HCT116 (cell line): ENCODE data around the gene PABPC3. TPM values are rescaled to one million over a fixed set of nuclear protein-coding genes. Genes with fewer than 3 reads are reported as not detected.

Source experiments
- ATAC-seq: fragments of 200-7000 bp; cut with Tn5 transposase; 2 replicates; pipeline ENCODE4 v1.9.1; 2020; ENCODE audit warnings: mild to moderate bottlenecking, moderate library complexity
- BruUV-seq: library from RNA; stranded (reverse); fragments of 400-500 nt; replicated peaks from 2 replicates; lab custom pipeline; 2021; lab: Mats Ljungman, UMichigan
- CTCF ChIA-PET: fragments of 300-600 bp; sonication (Branson Sonifier 250); formaldehyde crosslinking; loops from one replicate; lab custom pipeline; 2021; ENCODE audit warnings: antibody characterized with exemption; lab: Charles Lee
- POLR2A ChIA-PET: fragments of 300-600, 350-600 bp; sonication (Branson Sonifier 250); formaldehyde crosslinking; loops from one replicate; lab custom pipeline; 2021; ENCODE audit warnings: antibody characterized with exemption; lab: Charles Lee
- RAD21 ChIA-PET, 2 experiments: fragments of 300-600 bp; sonication (Branson Sonifier 250); formaldehyde crosslinking; loops; one replicate each; lab custom pipeline; 2023; ENCODE audit warnings: low total read pairs in 2 of 2; ENCODE audit not compliant: uncharacterized antibody in 2 of 2, unreplicated experiment in 2 of 2, low non-redundant PET in 1 of 2; lab: Charles Lee
- DNase-seq: peaks from one replicate; pipeline ENCODE4 v3.0.0-alpha.2; 2010; ENCODE audit warnings: low read depth, low spot score
- H2AFZ ChIP-seq: fragments of 200-600 bp; shearing (Covaris generic), sonication (generic); 2 replicates; pipeline ENCODE4 v1.6.1; 2017; ENCODE audit warnings: low read depth, mixed run types, mixed read lengths, antibody characterized with exemption, low read length; ENCODE audit not compliant: poor library complexity, severe bottlenecking
- H3K27ac ChIP-seq: 2 replicates; pipeline ENCODE4 v1.5.1; 2012; ENCODE audit warnings: low read depth, low read length
- H3K27me3 ChIP-seq: fragments of 200-600 bp; sonication (generic); 2 replicates; pipeline ENCODE4 v1.6.1; 2016; ENCODE audit warnings: mixed run types, low read length, mixed read lengths; ENCODE audit not compliant: insufficient read depth
- H3K36me3 ChIP-seq, 2 experiments: fragments of 200-500 bp in 1 of 2; fragments of 200-600 bp in 1 of 2; sonication (Bioruptor generic) in 1 of 2; sonication (generic) in 1 of 2; 2 replicates each; pipeline versions ENCODE4 v1.5.1 to v1.6.1; 2014 to 2016; ENCODE audit warnings: low read length in 2 of 2, inconsistent platforms in 1 of 2, mixed read lengths in 1 of 2, mixed run types in 1 of 2; ENCODE audit not compliant: insufficient read depth in 2 of 2, control insufficient read depth in 1 of 2
- H3K4me1 ChIP-seq, 2 experiments: fragments of 200-600 bp in 1 of 2; sonication (generic) in 1 of 2; 2 replicates each; pipeline versions ENCODE4 v1.5.1 to v1.6.1; 2012 to 2017; ENCODE audit warnings: low read length in 2 of 2, inconsistent platforms in 1 of 2, mild to moderate bottlenecking in 1 of 2, mixed read lengths in 1 of 2, mixed run types in 1 of 2, moderate library complexity in 1 of 2; ENCODE audit not compliant: insufficient read depth in 2 of 2, control insufficient read depth in 1 of 2
- H3K4me2 ChIP-seq: fragments of 200-600 bp; sonication (generic); 2 replicates; pipeline ENCODE4 v1.6.1; 2017; ENCODE audit warnings: mixed run types, low read length, mixed read lengths
- H3K4me3 ChIP-seq, 2 experiments: fragments of 200-600 bp in 1 of 2; sonication (generic) in 1 of 2; replicated peaks in 1 of 2; 2 replicates each; pipeline ENCODE4 v1.5.1; 2011 to 2016; ENCODE audit warnings: low read length in 2 of 2, control low read depth in 1 of 2, low read depth in 1 of 2, mild to moderate bottlenecking in 1 of 2, mixed read lengths in 1 of 2, mixed run types in 1 of 2
- H3K79me2 ChIP-seq: fragments of 200-600 bp; sonication (generic); 2 replicates; pipeline ENCODE4 v1.6.1; 2017; ENCODE audit warnings: mild to moderate bottlenecking, mixed run types, low read length, moderate library complexity, mixed read lengths; ENCODE audit not compliant: insufficient read depth
- H3K9ac ChIP-seq: fragments of 200-600 bp; sonication (generic); 2 replicates; pipeline ENCODE4 v1.6.1; 2016; ENCODE audit warnings: low read length, mixed read lengths
- H3K9me2 ChIP-seq: fragments of 200-600 bp; sonication (generic), shearing (Covaris generic); 2 replicates; pipeline ENCODE4 v1.6.1; 2017; ENCODE audit warnings: mixed run types, mild to moderate bottlenecking, moderate library complexity; ENCODE audit not compliant: insufficient read depth
- H3K9me3 ChIP-seq, 2 experiments: fragments of 200-500 bp in 1 of 2; fragments of 200-600 bp in 1 of 2; sonication (Bioruptor generic) in 1 of 2; sonication (generic) in 1 of 2; 2 replicates each; pipeline ENCODE4 v1.6.1; 2014 to 2017; ENCODE audit warnings: low read length in 2 of 2, mixed read lengths in 2 of 2, inconsistent platforms in 1 of 2, low read depth in 1 of 2, mild to moderate bottlenecking in 1 of 2, mixed run types in 1 of 2, moderate library complexity in 1 of 2; ENCODE audit not compliant: control insufficient read depth in 1 of 2, insufficient read depth in 1 of 2
- H4K20me1 ChIP-seq: fragments of 200-600 bp; sonication (generic), shearing (Covaris generic); 2 replicates; pipeline ENCODE4 v1.6.1; 2017; ENCODE audit warnings: mixed run types, mild to moderate bottlenecking, moderate library complexity; ENCODE audit not compliant: insufficient read depth
- CEBPB ChIP-seq: IDR thresholded peaks from 2 replicates; pipeline ENCODE4 v1.6.1; 2012; ENCODE audit warnings: low read depth
- EGR1 ChIP-seq: IDR thresholded peaks from 2 replicates; pipeline ENCODE4 v1.6.1; 2012; ENCODE audit warnings: low read depth
- ELF1 ChIP-seq: IDR thresholded peaks from 2 replicates; pipeline ENCODE4 v1.6.1; 2012; ENCODE audit warnings: low read depth, borderline replicate concordance
- EZH2 ChIP-seq: fragments of 200-600 bp; sonication (generic); IDR thresholded peaks from 2 replicates; pipeline ENCODE4 v1.6.1; 2017; ENCODE audit warnings: antibody characterized with exemption, mixed run types
- POLR2A ChIP-seq: IDR thresholded peaks from 2 replicates; pipeline ENCODE4 v1.7.0; 2011; ENCODE audit warnings: borderline replicate concordance; ENCODE audit not compliant: insufficient read depth, insufficient read length; ENCODE audit errors: extremely low read depth
- RAD21 ChIP-seq: IDR thresholded peaks from 2 replicates; pipeline ENCODE4 v1.6.1; 2012; ENCODE audit warnings: low read depth, mild to moderate bottlenecking
- SIN3A ChIP-seq: IDR thresholded peaks from 2 replicates; pipeline ENCODE4 v1.6.1; 2012; ENCODE audit warnings: low read depth
- TCF7L2 ChIP-seq: IDR thresholded peaks from 2 replicates; pipeline ENCODE4 v1.7.0; 2011; ENCODE audit warnings: borderline replicate concordance, inconsistent platforms; ENCODE audit not compliant: insufficient read depth, insufficient read length; ENCODE audit errors: extremely low read depth
- YY1 ChIP-seq: IDR thresholded peaks from 2 replicates; pipeline ENCODE4 v1.6.1; 2011; ENCODE audit warnings: low read length, low read depth, moderate library complexity, mild to moderate bottlenecking; ENCODE audit not compliant: insufficient replicate concordance; ENCODE audit errors: extremely low read depth
- ZFX ChIP-seq: fragments of 450-650 bp; IDR thresholded peaks from 2 replicates; pipeline ENCODE4 v1.6.1; 2017
- intact Hi-C: fragments of 100-400 bp; cut with micrococcal nuclease; formaldehyde crosslinking; loops from 2 replicates; pipeline ENCODE4 v1.10.0; 2022
- total RNA-seq: library from RNA; stranded (reverse); gene quantifications from one replicate; pipeline ENCODE4 v1.2.1, GENCODE V29; 2021; ENCODE audit not compliant: unreplicated experiment
- TF ChIP-seq, protein P1 (sequence below): IDR thresholded peaks from 2 replicates; pipeline ENCODE4 v1.6.1; 2012; ENCODE audit warnings: low read depth
- TF ChIP-seq, protein P2 (sequence below), 3 experiments: fragments of 200-600 bp in 1 of 3; sonication (generic) in 1 of 3; IDR thresholded peaks in 2 of 3; conservative IDR thresholded peaks in 1 of 3; 2 replicates each; pipeline ENCODE4 v1.5.1; 2012 to 2017; ENCODE audit warnings: low read depth in 2 of 3, low read length in 2 of 3, antibody characterized with exemption in 1 of 3, borderline replicate concordance in 1 of 3, control low read depth in 1 of 3, mild to moderate bottlenecking in 1 of 3, mixed read lengths in 1 of 3, mixed run types in 1 of 3, moderate library complexity in 1 of 3; ENCODE audit not compliant: insufficient read depth in 1 of 3
- TF ChIP-seq, protein P3 (sequence below): IDR thresholded peaks from 2 replicates; pipeline ENCODE4 v1.6.1; 2012
- TF ChIP-seq, protein P4 (sequence below): IDR thresholded peaks from 2 replicates; pipeline ENCODE4 v1.6.1; 2011; ENCODE audit warnings: mild to moderate bottlenecking, low read length, moderate library complexity; ENCODE audit not compliant: insufficient replicate concordance; ENCODE audit errors: extremely low read depth
- TF ChIP-seq, protein P5 (sequence below): IDR thresholded peaks from 2 replicates; pipeline ENCODE4 v1.6.1; 2012

PABPC3 gene
- total RNA-seq, 1 experiment from 2014 or later: 0.59 TPM

DNA sequence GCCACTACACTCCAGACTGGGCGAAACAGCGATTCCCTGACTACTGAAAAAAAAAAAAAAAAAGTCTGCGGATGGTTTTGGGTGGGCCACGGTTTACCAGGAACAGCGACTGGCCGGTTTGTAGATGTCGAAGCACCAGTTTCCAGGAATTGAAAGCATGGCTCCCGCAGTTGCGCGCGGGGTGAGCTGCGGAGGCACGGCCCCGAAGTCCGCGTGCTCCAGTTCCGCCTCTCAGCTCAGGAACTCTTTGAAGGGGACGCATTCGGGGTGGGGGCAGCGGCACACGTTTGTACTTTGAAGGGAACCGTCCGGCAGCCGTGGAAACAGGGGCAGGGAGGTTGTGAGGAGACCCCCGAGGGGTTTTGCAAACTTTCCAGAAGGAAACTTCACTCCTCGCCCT is 27.1 kb upstream of the PABPC3 start:
- DNase-seq: no peak
- intact Hi-C loops: no loop called here
- no peaks in the 10 kb centered on the region for H4K20me1 ChIP-seq
- H3K9me2 ChIP-seq: no peaks in the 10 kb centered on the region
- no peak overlapping the region for H2AFZ ChIP-seq
- no peak overlapping the region for H3K27ac ChIP-seq
- H3K36me3 ChIP-seq: no peaks in the 10 kb centered on the region
- no peaks in the 10 kb centered on the region for H3K27me3 ChIP-seq
- H3K4me1 ChIP-seq: no peaks in the 10 kb centered on the region
- H3K9me3 ChIP-seq: no peaks in the 10 kb centered on the region
- TF ChIP-seq CEBPB (no peak), EGR1 (no peak), YY1 (no peak), ZFX (no peak), EZH2 (no peak), TCF7L2 (no peak), SIN3A (no peak), ELF1 (no peak), RAD21 (no peak), POLR2A (no peak)
- TF ChIP-seq, protein P1, sequence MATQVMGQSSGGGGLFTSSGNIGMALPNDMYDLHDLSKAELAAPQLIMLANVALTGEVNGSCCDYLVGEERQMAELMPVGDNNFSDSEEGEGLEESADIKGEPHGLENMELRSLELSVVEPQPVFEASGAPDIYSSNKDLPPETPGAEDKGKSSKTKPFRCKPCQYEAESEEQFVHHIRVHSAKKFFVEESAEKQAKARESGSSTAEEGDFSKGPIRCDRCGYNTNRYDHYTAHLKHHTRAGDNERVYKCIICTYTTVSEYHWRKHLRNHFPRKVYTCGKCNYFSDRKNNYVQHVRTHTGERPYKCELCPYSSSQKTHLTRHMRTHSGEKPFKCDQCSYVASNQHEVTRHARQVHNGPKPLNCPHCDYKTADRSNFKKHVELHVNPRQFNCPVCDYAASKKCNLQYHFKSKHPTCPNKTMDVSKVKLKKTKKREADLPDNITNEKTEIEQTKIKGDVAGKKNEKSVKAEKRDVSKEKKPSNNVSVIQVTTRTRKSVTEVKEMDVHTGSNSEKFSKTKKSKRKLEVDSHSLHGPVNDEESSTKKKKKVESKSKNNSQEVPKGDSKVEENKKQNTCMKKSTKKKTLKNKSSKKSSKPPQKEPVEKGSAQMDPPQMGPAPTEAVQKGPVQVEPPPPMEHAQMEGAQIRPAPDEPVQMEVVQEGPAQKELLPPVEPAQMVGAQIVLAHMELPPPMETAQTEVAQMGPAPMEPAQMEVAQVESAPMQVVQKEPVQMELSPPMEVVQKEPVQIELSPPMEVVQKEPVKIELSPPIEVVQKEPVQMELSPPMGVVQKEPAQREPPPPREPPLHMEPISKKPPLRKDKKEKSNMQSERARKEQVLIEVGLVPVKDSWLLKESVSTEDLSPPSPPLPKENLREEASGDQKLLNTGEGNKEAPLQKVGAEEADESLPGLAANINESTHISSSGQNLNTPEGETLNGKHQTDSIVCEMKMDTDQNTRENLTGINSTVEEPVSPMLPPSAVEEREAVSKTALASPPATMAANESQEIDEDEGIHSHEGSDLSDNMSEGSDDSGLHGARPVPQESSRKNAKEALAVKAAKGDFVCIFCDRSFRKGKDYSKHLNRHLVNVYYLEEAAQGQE: no peak
- TF ChIP-seq, protein P2, sequence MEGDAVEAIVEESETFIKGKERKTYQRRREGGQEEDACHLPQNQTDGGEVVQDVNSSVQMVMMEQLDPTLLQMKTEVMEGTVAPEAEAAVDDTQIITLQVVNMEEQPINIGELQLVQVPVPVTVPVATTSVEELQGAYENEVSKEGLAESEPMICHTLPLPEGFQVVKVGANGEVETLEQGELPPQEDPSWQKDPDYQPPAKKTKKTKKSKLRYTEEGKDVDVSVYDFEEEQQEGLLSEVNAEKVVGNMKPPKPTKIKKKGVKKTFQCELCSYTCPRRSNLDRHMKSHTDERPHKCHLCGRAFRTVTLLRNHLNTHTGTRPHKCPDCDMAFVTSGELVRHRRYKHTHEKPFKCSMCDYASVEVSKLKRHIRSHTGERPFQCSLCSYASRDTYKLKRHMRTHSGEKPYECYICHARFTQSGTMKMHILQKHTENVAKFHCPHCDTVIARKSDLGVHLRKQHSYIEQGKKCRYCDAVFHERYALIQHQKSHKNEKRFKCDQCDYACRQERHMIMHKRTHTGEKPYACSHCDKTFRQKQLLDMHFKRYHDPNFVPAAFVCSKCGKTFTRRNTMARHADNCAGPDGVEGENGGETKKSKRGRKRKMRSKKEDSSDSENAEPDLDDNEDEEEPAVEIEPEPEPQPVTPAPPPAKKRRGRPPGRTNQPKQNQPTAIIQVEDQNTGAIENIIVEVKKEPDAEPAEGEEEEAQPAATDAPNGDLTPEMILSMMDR (IDR thresholded peaks at IDR 0.05 in 2 of 3, conservative IDR thresholded peaks at IDR 0.05 in 1 of 3; ENCODE audit: borderline replicate concordance in 1 of 3, insufficient read depth in 1 of 3, low read depth in 2 of 3, low read length in 2 of 3): no peak
- TF ChIP-seq, protein P3, sequence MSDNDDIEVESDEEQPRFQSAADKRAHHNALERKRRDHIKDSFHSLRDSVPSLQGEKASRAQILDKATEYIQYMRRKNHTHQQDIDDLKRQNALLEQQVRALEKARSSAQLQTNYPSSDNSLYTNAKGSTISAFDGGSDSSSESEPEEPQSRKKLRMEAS: no peak
- TF ChIP-seq, protein P4, sequence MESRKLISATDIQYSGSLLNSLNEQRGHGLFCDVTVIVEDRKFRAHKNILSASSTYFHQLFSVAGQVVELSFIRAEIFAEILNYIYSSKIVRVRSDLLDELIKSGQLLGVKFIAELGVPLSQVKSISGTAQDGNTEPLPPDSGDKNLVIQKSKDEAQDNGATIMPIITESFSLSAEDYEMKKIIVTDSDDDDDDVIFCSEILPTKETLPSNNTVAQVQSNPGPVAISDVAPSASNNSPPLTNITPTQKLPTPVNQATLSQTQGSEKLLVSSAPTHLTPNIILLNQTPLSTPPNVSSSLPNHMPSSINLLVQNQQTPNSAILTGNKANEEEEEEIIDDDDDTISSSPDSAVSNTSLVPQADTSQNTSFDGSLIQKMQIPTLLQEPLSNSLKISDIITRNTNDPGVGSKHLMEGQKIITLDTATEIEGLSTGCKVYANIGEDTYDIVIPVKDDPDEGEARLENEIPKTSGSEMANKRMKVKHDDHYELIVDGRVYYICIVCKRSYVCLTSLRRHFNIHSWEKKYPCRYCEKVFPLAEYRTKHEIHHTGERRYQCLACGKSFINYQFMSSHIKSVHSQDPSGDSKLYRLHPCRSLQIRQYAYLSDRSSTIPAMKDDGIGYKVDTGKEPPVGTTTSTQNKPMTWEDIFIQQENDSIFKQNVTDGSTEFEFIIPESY: no peak
- TF ChIP-seq, protein P5, sequence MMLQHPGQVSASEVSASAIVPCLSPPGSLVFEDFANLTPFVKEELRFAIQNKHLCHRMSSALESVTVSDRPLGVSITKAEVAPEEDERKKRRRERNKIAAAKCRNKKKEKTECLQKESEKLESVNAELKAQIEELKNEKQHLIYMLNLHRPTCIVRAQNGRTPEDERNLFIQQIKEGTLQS: no peak
- TF ChIP-seq, all 23 proteins: peak for 0
- Histone ChIP-seq H3K4me2 (no peak overlapping the region), H3K79me2 (no peaks in the 10 kb centered on the region), H3K9ac (no peak overlapping the region), H3K4me3 (no peak overlapping the region)
- RAD21 ChIA-PET: no interaction called here
- POLR2A ChIA-PET: no interaction called here
- no peak for ATAC-seq
- CTCF ChIA-PET: interaction anchor here (0.7 kb wide), 1 partner anchor 311 kb away, joined by 3 read pairs; no protein-coding TSS in a partner anchor
- no TSS peak for BruUV-seq
